Sigmoid colon (tissue), 4 donors: ENCODE data around the gene TSR3.

Source experiments
- POLR2A ChIP-seq, 2 donors: fragments of 450-650 bp; IDR thresholded peaks; one replicate each; pipeline ENCODE4 v1.6.1; 2016; ENCODE audit warnings: antibody characterized with exemption in 2 of 2, mild to moderate bottlenecking in 2 of 2, moderate library complexity in 2 of 2
- POLR2AphosphoS5 ChIP-seq, 4 donors: sonication (generic); formaldehyde crosslinking; IDR thresholded peaks; one replicate each; pipeline ENCODE4 v1.6.1; 2017; ENCODE audit warnings: antibody characterized with exemption in 4 of 4
- TF ChIP-seq, protein P1 (sequence below), 4 experiments: fragments of 450-650 bp in 3 of 4; fragments of 200-600 bp in 1 of 4; IDR thresholded peaks; one replicate each; pipeline ENCODE4 v1.5.1; 2016 to 2019; ENCODE audit warnings: antibody characterized with exemption in 4 of 4, mild to moderate bottlenecking in 3 of 4, moderate library complexity in 2 of 4

DNA sequence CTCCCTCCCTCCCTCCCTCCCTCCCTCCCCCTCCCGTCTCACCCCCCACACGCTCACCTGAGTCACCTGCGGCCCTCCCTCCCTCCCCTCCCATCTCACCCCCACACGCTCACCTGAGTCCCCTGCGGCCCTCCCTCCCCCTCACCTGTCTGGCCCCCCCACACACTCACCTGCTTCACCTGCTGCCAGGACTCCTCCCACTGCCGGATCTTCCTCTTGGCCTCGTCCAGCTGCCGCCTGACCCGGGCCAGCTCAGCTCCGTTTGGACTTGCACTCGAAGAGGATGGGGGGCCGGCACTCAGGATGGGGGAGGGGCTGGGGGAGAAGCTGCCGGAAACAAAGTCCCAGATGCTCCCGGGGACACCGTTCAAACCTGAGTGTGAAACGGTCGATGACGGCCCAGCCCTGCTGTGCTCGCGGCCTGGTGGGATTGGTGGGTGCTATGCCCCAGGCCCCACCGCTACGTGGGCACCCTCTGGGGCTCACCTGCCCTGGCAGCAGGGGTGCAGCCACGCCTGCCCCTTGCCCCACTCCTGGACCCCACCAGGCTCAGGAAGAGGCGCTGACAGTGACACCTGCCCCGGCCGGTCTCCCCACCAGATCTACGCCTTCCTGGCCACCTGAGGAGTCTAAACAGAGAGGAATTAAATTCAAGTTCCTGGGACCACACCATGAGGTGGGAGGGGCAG is 16.0 kb upstream of the TSR3 start:
- TF ChIP-seq, protein P1, sequence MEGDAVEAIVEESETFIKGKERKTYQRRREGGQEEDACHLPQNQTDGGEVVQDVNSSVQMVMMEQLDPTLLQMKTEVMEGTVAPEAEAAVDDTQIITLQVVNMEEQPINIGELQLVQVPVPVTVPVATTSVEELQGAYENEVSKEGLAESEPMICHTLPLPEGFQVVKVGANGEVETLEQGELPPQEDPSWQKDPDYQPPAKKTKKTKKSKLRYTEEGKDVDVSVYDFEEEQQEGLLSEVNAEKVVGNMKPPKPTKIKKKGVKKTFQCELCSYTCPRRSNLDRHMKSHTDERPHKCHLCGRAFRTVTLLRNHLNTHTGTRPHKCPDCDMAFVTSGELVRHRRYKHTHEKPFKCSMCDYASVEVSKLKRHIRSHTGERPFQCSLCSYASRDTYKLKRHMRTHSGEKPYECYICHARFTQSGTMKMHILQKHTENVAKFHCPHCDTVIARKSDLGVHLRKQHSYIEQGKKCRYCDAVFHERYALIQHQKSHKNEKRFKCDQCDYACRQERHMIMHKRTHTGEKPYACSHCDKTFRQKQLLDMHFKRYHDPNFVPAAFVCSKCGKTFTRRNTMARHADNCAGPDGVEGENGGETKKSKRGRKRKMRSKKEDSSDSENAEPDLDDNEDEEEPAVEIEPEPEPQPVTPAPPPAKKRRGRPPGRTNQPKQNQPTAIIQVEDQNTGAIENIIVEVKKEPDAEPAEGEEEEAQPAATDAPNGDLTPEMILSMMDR (IDR thresholded peaks at IDR 0.05): no peak
- TF ChIP-seq POLR2A (IDR thresholded peaks at IDR 0.05) (no peak), POLR2AphosphoS5 (IDR thresholded peaks at IDR 0.05) (no peak)
